ENCODE data around the gene DDA1. TPM values are rescaled to one million over a fixed set of nuclear protein-coding genes. Genes with fewer than 3 reads are reported as not detected.

Gene DDA1
- total RNA-seq, 4 donors from 2014 or later, result 13.2 to 58.5 (median 19.9) TPM

DNA sequence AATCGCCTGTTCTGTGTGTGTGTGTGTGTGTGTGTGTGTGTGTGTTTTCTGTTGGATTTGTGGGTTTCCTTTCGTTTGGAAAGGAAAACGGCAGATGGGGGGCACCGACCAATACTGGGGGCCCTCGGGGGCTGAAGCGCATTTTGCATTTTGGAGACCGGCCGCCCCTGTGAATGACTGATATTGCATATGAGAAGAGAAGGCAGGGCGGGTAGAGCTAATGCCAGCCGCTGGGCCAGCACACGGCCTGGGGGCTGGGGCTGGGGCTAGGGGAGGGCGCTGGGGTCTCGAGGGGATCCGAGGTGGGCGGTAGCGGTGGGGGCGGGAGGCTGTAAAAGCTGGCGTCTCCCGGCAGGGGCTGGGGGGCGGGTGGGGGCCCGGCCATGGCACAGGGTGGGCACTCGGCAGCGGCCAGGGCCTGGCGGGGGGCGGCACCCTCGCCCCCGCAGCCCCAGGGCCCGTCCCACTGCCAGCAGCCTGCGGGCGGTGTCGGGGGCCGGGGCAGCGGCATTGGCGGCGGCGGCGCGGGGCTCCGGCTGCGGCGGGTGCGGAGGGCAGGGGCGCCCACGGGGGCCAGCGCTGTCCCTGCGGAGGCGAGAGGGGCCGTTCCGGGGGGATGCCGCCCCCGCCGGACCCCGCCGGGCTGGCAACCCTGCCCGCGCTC is 14.1 kb downstream of the DDA1 start:
- Histone ChIP-seq H3K4me3 (peak overlapping the region in 1 of 2 donors; percentile 4), H3K4me1 (peaks cover 0 to 52% (median 0%) of the 10 kb centered on the region in 3 donors), H3K36me3 (peaks cover 0 to 57% of the 10 kb centered on the region in 2 donors), H3K27ac (peak overlapping the region in 1 of 4 donors; percentile 19), H3K27me3 (no peaks in the 10 kb centered on the region), H3K9me3 (no peaks in the 10 kb centered on the region)
- 57% methylated on average over 3 of the region's 56 CpGs; no CpG with 5 or more reads in 1 of the 2 donors for WGBS, 2 donors (ENCODE audit: low coverage in 1 of 2)
- TF ChIP-seq POLR2A (IDR thresholded peaks at IDR 0.05), result no peak
- no peak for TF ChIP-seq POLR2AphosphoS5 (IDR thresholded peaks at IDR 0.05)
- TF ChIP-seq EP300 (IDR thresholded peaks at IDR 0.05), result no peak
- TF ChIP-seq, protein P1, sequence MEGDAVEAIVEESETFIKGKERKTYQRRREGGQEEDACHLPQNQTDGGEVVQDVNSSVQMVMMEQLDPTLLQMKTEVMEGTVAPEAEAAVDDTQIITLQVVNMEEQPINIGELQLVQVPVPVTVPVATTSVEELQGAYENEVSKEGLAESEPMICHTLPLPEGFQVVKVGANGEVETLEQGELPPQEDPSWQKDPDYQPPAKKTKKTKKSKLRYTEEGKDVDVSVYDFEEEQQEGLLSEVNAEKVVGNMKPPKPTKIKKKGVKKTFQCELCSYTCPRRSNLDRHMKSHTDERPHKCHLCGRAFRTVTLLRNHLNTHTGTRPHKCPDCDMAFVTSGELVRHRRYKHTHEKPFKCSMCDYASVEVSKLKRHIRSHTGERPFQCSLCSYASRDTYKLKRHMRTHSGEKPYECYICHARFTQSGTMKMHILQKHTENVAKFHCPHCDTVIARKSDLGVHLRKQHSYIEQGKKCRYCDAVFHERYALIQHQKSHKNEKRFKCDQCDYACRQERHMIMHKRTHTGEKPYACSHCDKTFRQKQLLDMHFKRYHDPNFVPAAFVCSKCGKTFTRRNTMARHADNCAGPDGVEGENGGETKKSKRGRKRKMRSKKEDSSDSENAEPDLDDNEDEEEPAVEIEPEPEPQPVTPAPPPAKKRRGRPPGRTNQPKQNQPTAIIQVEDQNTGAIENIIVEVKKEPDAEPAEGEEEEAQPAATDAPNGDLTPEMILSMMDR (IDR thresholded peaks at IDR 0.05), result no peak
- no peak for ATAC-seq

DNA sequence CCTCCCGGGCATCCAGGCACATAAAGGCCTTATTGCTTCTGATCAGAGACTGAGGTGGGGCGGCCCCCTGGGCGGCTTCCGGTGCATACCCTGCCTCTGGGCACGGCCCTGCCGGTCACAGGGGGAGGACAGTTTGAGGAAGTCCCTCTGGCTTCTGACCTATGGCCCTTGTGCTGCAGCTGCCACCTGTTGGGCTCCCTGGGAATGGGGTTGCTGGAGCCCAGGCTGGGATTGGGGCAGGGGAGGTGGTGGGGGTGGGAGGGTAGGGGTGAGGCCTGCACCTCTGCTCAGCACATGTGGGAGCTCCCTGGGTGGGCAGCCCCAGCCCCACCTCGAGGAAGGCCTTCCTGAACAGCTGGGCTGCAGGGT is 14.6 kb downstream of the DDA1 start:
- no CpG with 5 or more reads among the region's 7 CpGs for WGBS, 2 donors (ENCODE audit: low coverage in 1 of 2)
- H3K36me3 ChIP-seq, result peaks cover 0 to 51% of the 10 kb centered on the region in 2 donors

GRCh38 chr19:17324357-17325114 is 15.2 kb downstream of the DDA1 start:
- no peak for TF ChIP-seq POLR2AphosphoS5 (IDR thresholded peaks at IDR 0.05)
- TF ChIP-seq POLR2A (IDR thresholded peaks at IDR 0.05), result no peak
- TF ChIP-seq, protein P1 (IDR thresholded peaks at IDR 0.05), result no peak
- TF ChIP-seq EP300 (IDR thresholded peaks at IDR 0.05), result no peak
- 60% methylated on average over 2 of the region's 28 CpGs; no CpG with 5 or more reads in 1 of the 2 donors for WGBS, 2 donors (ENCODE audit: low coverage in 1 of 2)
- Histone ChIP-seq H3K4me3 (no peak overlapping the region), H3K36me3 (peaks cover 0 to 48% of the 10 kb centered on the region in 2 donors), H3K4me1 (peaks cover 0 to 63% (median 10%) of the 10 kb centered on the region in 3 donors), H3K9me3 (no peaks in the 10 kb centered on the region), H3K27me3 (peaks cover 9% of the 10 kb centered on the region), H3K27ac (no peak overlapping the region)
- ATAC-seq, result no peak

More for the DNA sequence above, 14.6 kb downstream of the DDA1 start:
- TF ChIP-seq, protein P1 (IDR thresholded peaks at IDR 0.05), result no peak
- no peak for TF ChIP-seq EP300 (IDR thresholded peaks at IDR 0.05)
- no peak for TF ChIP-seq POLR2AphosphoS5 (IDR thresholded peaks at IDR 0.05)
- TF ChIP-seq POLR2A (IDR thresholded peaks at IDR 0.05), result no peak
- ATAC-seq, result no peak
- Histone ChIP-seq H3K4me1 (peaks cover 0 to 57% (median 5%) of the 10 kb centered on the region in 3 donors), H3K27ac (peak overlapping the region in 1 of 4 donors; percentile 19), H3K9me3 (no peaks in the 10 kb centered on the region), H3K27me3 (peaks cover 3% of the 10 kb centered on the region), H3K4me3 (peak overlapping the region in 1 of 2 donors; percentile 4)

DNA sequence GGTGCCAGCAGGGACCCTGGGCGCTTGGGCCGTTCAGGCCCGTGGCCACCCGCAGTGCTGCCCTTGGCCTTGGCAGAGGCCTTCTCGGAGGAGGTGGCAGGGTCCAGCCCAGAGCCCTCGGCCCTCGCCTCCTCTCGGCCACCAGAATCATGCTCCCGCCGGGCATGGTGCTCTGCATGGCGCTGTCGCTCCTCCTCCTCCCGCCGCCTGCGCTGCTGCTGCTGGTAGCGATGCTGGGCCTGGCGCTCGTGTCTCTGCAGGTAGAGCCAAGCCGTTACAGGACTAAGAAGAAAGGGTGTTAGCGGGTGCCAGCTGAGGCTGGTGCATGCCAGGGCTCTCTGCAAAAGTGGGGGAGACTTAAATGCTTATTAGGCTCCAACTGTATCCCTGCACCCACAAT is 15.8 kb downstream of the DDA1 start:
- peaks cover 0 to 48% of the 10 kb centered on the region in 2 donors for H3K36me3 ChIP-seq
- TF ChIP-seq, protein P1 (IDR thresholded peaks at IDR 0.05), result no peak
- TF ChIP-seq POLR2AphosphoS5 (IDR thresholded peaks at IDR 0.05) (no peak), POLR2A (IDR thresholded peaks at IDR 0.05) (no peak), EP300 (IDR thresholded peaks at IDR 0.05) (no peak)
- no peak overlapping the region for H3K27ac ChIP-seq
- H3K9me3 ChIP-seq, result no peaks in the 10 kb centered on the region
- no peak for ATAC-seq
- H3K4me1 ChIP-seq, result peaks cover 0 to 63% (median 10%) of the 10 kb centered on the region in 3 donors
- H3K4me3 ChIP-seq, result no peak overlapping the region
- H3K27me3 ChIP-seq, result peaks cover 15% of the 10 kb centered on the region
- no CpG with 5 or more reads among the region's 20 CpGs for WGBS, 2 donors (ENCODE audit: low coverage in 1 of 2)
